GM18505 (cell line): ENCODE results near the gene PRSS16.

ENCODE experiments used
- ATAC-seq: cut with Tn5 transposase; IDR thresholded peaks from one replicate; pipeline ENCODE4 v1.9.1; 2021; ENCODE audit not compliant: unreplicated experiment
- POLR2A ChIP-seq: IDR thresholded peaks from 4 replicates; pipeline ENCODE4 v1.6.1; 2011; ENCODE audit warnings: borderline replicate concordance; ENCODE audit not compliant: insufficient read depth, insufficient read length; ENCODE audit errors: extremely low read depth

PRSS16 gene

GRCh38 chr6:27228963-27229477 is 18.5 kb upstream of the PRSS16 start:
- TF ChIP-seq POLR2A: no peak
- no peak for ATAC-seq

- no peak for ATAC-seq
- TF ChIP-seq POLR2A: no peak
Observed at GRCh38 chr6:27230758-27231111, 16.8 kb upstream of the PRSS16 start.

- ATAC-seq: no peak
Observed at GRCh38 chr6:27234576-27234975, 12.9 kb upstream of the PRSS16 start.

GRCh38 chr6:27237089-27237803 is 10.3 kb upstream of the PRSS16 start:
- ATAC-seq: no peak
- TF ChIP-seq POLR2A: no peak

More at GRCh38 chr6:27234576-27234975, 12.9 kb upstream of the PRSS16 start:
- no peak for TF ChIP-seq POLR2A

GRCh38 chr6:27238010-27238983 is 9.2 kb upstream of the PRSS16 start:
- ATAC-seq: no peak
- no peak for TF ChIP-seq POLR2A

- TF ChIP-seq POLR2A: no peak
- no peak for ATAC-seq
Observed at GRCh38 chr6:27239258-27239657, 8.2 kb upstream of the PRSS16 start.

- ATAC-seq: no peak
- TF ChIP-seq POLR2A: no peak
Observed at GRCh38 chr6:27241443-27241842, 6.1 kb upstream of the PRSS16 start.

GRCh38 chr6:27242589-27243265 is 4.8 kb upstream of the PRSS16 start:
- ATAC-seq: no peak
- no peak for TF ChIP-seq POLR2A

- TF ChIP-seq POLR2A: no peak
- no peak for ATAC-seq
Observed at GRCh38 chr6:27248783-27249182, 1.3 kb downstream of the PRSS16 start.

GRCh38 chr6:27250277-27251111 is 3.0 kb downstream of the PRSS16 start:
- no peak for TF ChIP-seq POLR2A
- no peak for ATAC-seq

GRCh38 chr6:27251112-27251605 is 3.7 kb downstream of the PRSS16 start:
- ATAC-seq: peak; percentile 68
- TF ChIP-seq POLR2A: peak; percentile 14

- ATAC-seq: peak; percentile 89
- peak; percentile 58 for TF ChIP-seq POLR2A
Observed at GRCh38 chr6:27251606-27252251, 4.2 kb downstream of the PRSS16 start.

- ATAC-seq: no peak
- no peak for TF ChIP-seq POLR2A
Observed at GRCh38 chr6:27254566-27254965, 7.1 kb downstream of the PRSS16 start.
